Measurements from ENCODE around the gene MICAL2. TPM values are rescaled to one million over a fixed set of nuclear protein-coding genes. Genes with fewer than 3 reads are reported as not detected.

The MICAL2 gene
- total RNA-seq, 2 donors from 2014 or later: 13.1 to 285 TPM

DNA sequence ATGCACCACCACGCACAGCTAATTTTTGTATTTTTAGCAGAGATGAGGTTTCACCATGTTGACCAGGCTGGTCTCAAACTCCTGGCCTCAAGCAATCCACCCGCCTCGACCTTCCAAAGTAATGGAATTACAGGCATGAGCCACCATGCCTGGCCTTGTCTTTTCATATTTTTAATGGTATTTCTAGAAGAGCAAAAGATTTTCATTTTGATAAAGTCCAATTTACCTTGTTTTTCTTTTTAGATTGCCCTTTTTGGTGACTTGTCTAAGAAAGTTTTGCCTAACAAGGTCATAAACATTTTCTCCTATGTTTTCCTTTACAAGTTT is 45.5 kb upstream of the MICAL2 start:
- intact Hi-C loops (cut with DNase I): no loop called here
- no peaks in the 10 kb centered on the region for H3K36me3 ChIP-seq
- H3K27me3 ChIP-seq (replicated peaks; ENCODE audit: insufficient read depth): no peaks in the 10 kb centered on the region
- H3K4me3 ChIP-seq: no peak overlapping the region
- no peak overlapping the region for H3K27ac ChIP-seq
- 96% methylated on average over 3 of the region's 3 CpGs for WGBS
- TF ChIP-seq POLR2A (IDR thresholded peaks at IDR 0.05) (no peak), POLR2AphosphoS5 (IDR thresholded peaks at IDR 0.05) (no peak)
- TF ChIP-seq, protein P1, sequence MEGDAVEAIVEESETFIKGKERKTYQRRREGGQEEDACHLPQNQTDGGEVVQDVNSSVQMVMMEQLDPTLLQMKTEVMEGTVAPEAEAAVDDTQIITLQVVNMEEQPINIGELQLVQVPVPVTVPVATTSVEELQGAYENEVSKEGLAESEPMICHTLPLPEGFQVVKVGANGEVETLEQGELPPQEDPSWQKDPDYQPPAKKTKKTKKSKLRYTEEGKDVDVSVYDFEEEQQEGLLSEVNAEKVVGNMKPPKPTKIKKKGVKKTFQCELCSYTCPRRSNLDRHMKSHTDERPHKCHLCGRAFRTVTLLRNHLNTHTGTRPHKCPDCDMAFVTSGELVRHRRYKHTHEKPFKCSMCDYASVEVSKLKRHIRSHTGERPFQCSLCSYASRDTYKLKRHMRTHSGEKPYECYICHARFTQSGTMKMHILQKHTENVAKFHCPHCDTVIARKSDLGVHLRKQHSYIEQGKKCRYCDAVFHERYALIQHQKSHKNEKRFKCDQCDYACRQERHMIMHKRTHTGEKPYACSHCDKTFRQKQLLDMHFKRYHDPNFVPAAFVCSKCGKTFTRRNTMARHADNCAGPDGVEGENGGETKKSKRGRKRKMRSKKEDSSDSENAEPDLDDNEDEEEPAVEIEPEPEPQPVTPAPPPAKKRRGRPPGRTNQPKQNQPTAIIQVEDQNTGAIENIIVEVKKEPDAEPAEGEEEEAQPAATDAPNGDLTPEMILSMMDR (IDR thresholded peaks at IDR 0.05): no peak
- H3K4me1 ChIP-seq (replicated peaks): peaks cover 13% of the 10 kb centered on the region
- no peak for DNase-seq (ENCODE audit: low spot score)
- H3K9me3 ChIP-seq: no peaks in the 10 kb centered on the region

DNA sequence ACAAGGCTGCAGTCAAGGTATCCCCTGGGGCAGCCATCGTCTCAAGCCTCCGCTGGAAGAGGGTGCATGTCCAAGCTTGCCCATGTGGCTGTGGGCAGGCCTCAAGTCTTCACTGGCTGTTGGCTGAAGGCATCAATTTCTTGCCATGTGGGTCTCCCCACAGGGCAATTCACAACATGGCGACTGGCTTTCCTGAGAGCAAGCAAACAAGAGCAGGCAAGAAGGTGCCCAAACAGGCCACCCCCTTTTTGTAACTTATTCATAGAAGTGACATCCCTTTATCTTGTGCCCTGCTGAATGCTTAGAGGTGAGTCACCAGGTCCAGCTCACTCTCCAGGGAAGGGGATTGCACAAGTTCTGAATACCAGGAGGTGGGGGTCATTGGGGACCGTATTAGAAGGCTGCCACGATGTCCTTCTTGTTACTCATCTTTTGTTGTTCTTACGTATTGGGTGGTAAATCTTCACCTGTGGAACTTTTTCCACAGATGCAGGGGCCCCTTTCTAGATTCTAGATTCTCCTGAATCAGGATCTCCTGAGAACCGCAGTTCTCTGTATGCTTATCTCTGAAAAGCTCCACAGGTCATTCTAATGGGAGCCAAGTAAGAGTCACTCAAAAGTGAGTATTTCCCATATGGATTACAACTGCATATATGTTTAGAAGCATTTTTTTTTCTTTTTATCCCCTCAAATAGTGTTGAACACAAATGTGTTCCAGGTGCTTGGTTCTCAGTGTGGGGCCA is 44.2 kb upstream of the MICAL2 start:
- TF ChIP-seq POLR2A (IDR thresholded peaks at IDR 0.05) (no peak), POLR2AphosphoS5 (IDR thresholded peaks at IDR 0.05) (no peak)
- TF ChIP-seq, protein P1 (IDR thresholded peaks at IDR 0.05): no peak
- peak; percentile 79 for DNase-seq (ENCODE audit: low spot score)
- 56% methylated on average over 7 of the region's 7 CpGs for WGBS

DNA sequence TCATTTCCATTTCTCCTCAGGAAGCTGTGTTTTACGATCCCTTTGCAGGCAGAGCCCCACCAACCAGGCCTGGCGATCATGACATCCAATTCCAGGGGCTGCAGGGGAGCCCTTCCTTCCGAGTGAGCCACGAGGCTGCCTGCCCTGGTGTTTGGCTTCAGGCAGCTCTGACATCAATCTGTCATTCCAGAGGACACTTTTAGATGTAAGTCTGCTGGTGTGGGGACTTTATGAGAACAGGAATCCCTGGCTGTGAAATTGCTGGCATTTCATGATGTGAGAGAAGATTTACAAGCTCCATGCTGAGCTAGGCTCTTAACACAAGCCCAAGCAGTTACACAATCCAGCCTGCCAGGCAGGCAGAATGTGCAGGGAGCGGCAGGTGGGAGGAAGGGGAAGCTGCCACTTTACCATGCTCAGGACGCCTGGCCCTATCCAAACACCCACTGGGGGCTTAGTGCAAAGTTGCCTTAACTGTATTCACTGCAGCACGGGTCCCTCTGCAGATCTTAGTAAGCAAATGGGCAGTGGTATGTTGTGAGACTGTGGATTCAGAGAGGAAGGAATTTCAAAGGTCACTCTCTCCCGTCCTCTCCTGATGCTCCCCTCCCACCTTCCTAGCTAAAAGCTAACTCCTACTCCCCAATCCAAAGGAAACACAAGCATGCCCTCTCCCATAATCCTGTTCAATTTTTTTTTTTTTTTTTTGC is 43.4 kb upstream of the MICAL2 start:
- WGBS: 9% methylated on average over 8 of the region's 8 CpGs
- peak overlapping the region; percentile 47 to 62 for H3K27ac ChIP-seq
- TF ChIP-seq POLR2A (IDR thresholded peaks at IDR 0.05) (no peak), POLR2AphosphoS5 (IDR thresholded peaks at IDR 0.05) (peak; percentile 88)
- TF ChIP-seq, protein P1 (IDR thresholded peaks at IDR 0.05): no peak
- no peaks in the 10 kb centered on the region for H3K9me3 ChIP-seq
- H3K36me3 ChIP-seq: no peaks in the 10 kb centered on the region
- intact Hi-C loops (cut with DNase I): no loop called here
- H3K27me3 ChIP-seq (replicated peaks; ENCODE audit: insufficient read depth): no peaks in the 10 kb centered on the region
- DNase-seq (ENCODE audit: low spot score): peak; percentile 71
- H3K4me1 ChIP-seq (replicated peaks): peaks cover 13% of the 10 kb centered on the region
- H3K4me3 ChIP-seq: no peak overlapping the region

More for the DNA sequence above, 44.2 kb upstream of the MICAL2 start:
- H3K9me3 ChIP-seq: no peaks in the 10 kb centered on the region
- H3K27me3 ChIP-seq (replicated peaks; ENCODE audit: insufficient read depth): no peaks in the 10 kb centered on the region
- intact Hi-C loops (cut with DNase I): no loop called here
- H3K27ac ChIP-seq: peak overlapping the region; percentile 47 to 62
- peaks cover 13% of the 10 kb centered on the region for H3K4me1 ChIP-seq (replicated peaks)
- no peaks in the 10 kb centered on the region for H3K36me3 ChIP-seq
- no peak overlapping the region for H3K4me3 ChIP-seq

DNA sequence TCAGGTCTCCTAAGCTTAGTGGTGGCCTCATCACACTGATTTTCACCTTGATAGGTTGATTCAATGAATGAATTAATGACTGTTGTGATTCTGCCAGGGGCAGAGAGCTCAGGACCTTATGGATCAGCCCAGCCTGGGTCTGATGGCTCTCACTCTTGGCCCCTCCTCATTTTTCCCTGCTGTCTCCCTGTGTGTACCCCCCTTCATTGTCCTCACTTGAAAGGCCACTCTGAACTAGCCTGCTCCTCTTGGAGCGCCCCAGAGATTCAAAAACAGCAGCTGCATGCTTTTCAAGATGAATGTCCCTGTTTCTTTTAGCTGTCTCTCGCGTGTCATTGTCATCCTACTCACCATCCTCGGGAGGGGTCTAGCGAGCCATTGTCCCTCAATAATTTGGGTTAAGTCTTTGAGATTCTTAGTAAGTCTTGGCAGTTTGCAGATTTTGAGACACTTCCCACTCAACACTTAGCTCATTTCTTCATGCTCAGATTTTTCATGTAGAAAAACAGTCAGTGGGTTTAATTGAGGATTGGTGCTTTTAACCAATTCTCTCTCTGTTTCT is 42.5 kb upstream of the MICAL2 start:
- Histone ChIP-seq H3K27me3 (replicated peaks; ENCODE audit: insufficient read depth) (no peaks in the 10 kb centered on the region), H3K27ac (peak overlapping the region; percentile 47 to 62), H3K9me3 (no peaks in the 10 kb centered on the region), H3K4me1 (replicated peaks) (peaks cover 13% of the 10 kb centered on the region), H3K4me3 (no peak overlapping the region), H3K36me3 (no peaks in the 10 kb centered on the region)
- 88% methylated on average over 5 of the region's 5 CpGs for WGBS
- TF ChIP-seq POLR2A (IDR thresholded peaks at IDR 0.05): no peak
- TF ChIP-seq POLR2AphosphoS5 (IDR thresholded peaks at IDR 0.05): no peak
- TF ChIP-seq, protein P1 (IDR thresholded peaks at IDR 0.05): no peak
- intact Hi-C loops (cut with DNase I): no loop called here
- DNase-seq (ENCODE audit: low spot score): no peak
